GM19452 (cell line): ENCODE results near the gene ITGB6.
"Not testable (repeated sequence)": the region's sequence is repeated elsewhere in the genome, so short reads cannot be mapped to it uniquely, and the experiment has no call there.

ENCODE experiments used
- ATAC-seq: cut with Tn5 transposase; IDR thresholded peaks from one replicate; pipeline ENCODE4 v1.9.1; 2021; ENCODE audit not compliant: unreplicated experiment

The ITGB6 gene

GRCh38 chr2:160197587-160197986 lies 2.5 kb downstream of the ITGB6 start:
- ATAC-seq: no peak

GRCh38 chr2:160194946-160195345 lies 5.1 kb downstream of the ITGB6 start:
- no peak for ATAC-seq

GRCh38 chr2:160194351-160194750 lies 5.7 kb downstream of the ITGB6 start:
- ATAC-seq: no peak

- not testable (repeated sequence) for ATAC-seq
Observed at GRCh38 chr2:160181146-160181836, 18.8 kb downstream of the ITGB6 start.

GRCh38 chr2:160180690-160181089 lies 19.4 kb downstream of the ITGB6 start:
- not testable (repeated sequence) for ATAC-seq

GRCh38 chr2:160180172-160180571 lies 19.9 kb downstream of the ITGB6 start:
- no peak for ATAC-seq

- ATAC-seq: no peak
Observed at GRCh38 chr2:160175169-160176134, 24.6 kb downstream of the ITGB6 start.

GRCh38 chr2:160174322-160174721 lies 25.8 kb downstream of the ITGB6 start:
- ATAC-seq: no peak

GRCh38 chr2:160169988-160170387 lies 30.1 kb downstream of the ITGB6 start:
- ATAC-seq: no peak

GRCh38 chr2:160169471-160169870 lies 30.6 kb downstream of the ITGB6 start:
- ATAC-seq: no peak

GRCh38 chr2:160168878-160169277 lies 31.2 kb downstream of the ITGB6 start:
- no peak for ATAC-seq

- ATAC-seq: no peak
Observed at GRCh38 chr2:160167089-160167740, 32.9 kb downstream of the ITGB6 start.

- ATAC-seq: no peak
Observed at GRCh38 chr2:160165996-160166395, 34.1 kb downstream of the ITGB6 start.

GRCh38 chr2:160165081-160165480 lies 35.0 kb downstream of the ITGB6 start:
- ATAC-seq: no peak

- no peak for ATAC-seq
Observed at GRCh38 chr2:160157861-160158829, 41.9 kb downstream of the ITGB6 start.

GRCh38 chr2:160156665-160157064 lies 43.4 kb downstream of the ITGB6 start:
- ATAC-seq: no peak

- no peak for ATAC-seq
Observed at GRCh38 chr2:160156100-160156499, 44.0 kb downstream of the ITGB6 start.

- ATAC-seq: not testable (repeated sequence)
Observed at GRCh38 chr2:160148419-160148818, 51.7 kb downstream of the ITGB6 start.

GRCh38 chr2:160145471-160145870 lies 54.6 kb downstream of the ITGB6 start:
- no peak for ATAC-seq

- no peak for ATAC-seq
Observed at GRCh38 chr2:160144280-160144990, 55.6 kb downstream of the ITGB6 start.
